ENCODE data around the gene GPRASP2. TPM values are rescaled to one million over a fixed set of nuclear protein-coding genes. Genes with fewer than 3 reads are reported as not detected.

The GPRASP2 gene
- total RNA-seq, 1 experiment from 2014 or later: 2.1 TPM

GRCh38 chrX:102765217-102765616 is 53.0 kb downstream of the GPRASP2 start:
- H3K4me2 ChIP-seq (ENCODE audit: low read length): no peak overlapping the region
- H3K4me3 ChIP-seq (replicated peaks in 1 of 2; ENCODE audit: low read depth in 1 of 2, low read length in 2 of 2): no peak overlapping the region
- no TSS peak for BruUV-seq (replicated peaks)
- H3K27me3 ChIP-seq (ENCODE audit: insufficient read depth, low read length): no peaks in the 10 kb centered on the region
- H3K9me2 ChIP-seq (ENCODE audit: insufficient read depth): no peaks in the 10 kb centered on the region
- peaks cover 11% of the 10 kb centered on the region for H3K79me2 ChIP-seq (ENCODE audit: insufficient read depth, low read length)
- no peak overlapping the region for H3K9ac ChIP-seq (ENCODE audit: low read length)
- ChIA-PET RAD21 (ENCODE audit: low non-redundant PET in 1 of 2, low total read pairs in 2 of 2, uncharacterized antibody in 2 of 2, unreplicated experiment in 2 of 2) (no interaction called here), CTCF (no interaction called here), POLR2A (no interaction called here)
- ATAC-seq (no peak), DNase-seq (ENCODE audit: low read depth, low spot score) (no peak)
- H3K36me3 ChIP-seq (ENCODE audit: control insufficient read depth in 1 of 2, insufficient read depth in 2 of 2, low read length in 2 of 2): no peaks in the 10 kb centered on the region
- TF ChIP-seq EZH2 (IDR thresholded peaks at IDR 0.05) (no peak), FOSL1 (IDR thresholded peaks at IDR 0.05; ENCODE audit: low read depth) (no peak), ELF1 (IDR thresholded peaks at IDR 0.05; ENCODE audit: borderline replicate concordance, low read depth) (no peak), SIN3A (IDR thresholded peaks at IDR 0.05; ENCODE audit: low read depth) (no peak), JUND (IDR thresholded peaks at IDR 0.05) (no peak), ZFX (IDR thresholded peaks at IDR 0.05) (no peak), RAD21 (IDR thresholded peaks at IDR 0.05; ENCODE audit: low read depth) (no peak), MAX (IDR thresholded peaks at IDR 0.05) (no peak)
- peaks cover 0 to 16% of the 10 kb centered on the region in 2 experiments; a peak in 2 of 4 replicates for H3K4me1 ChIP-seq (ENCODE audit: control insufficient read depth in 1 of 2, insufficient read depth in 2 of 2, low read length in 2 of 2)
- H4K20me1 ChIP-seq (ENCODE audit: insufficient read depth): no peaks in the 10 kb centered on the region
- no peak overlapping the region for H2AFZ ChIP-seq (ENCODE audit: low read depth, low read length, poor library complexity, severe bottlenecking)
- H3K27ac ChIP-seq (ENCODE audit: low read depth, low read length): no peak overlapping the region
- H3K9me3 ChIP-seq (ENCODE audit: control insufficient read depth in 1 of 2, insufficient read depth in 1 of 2, low read depth in 1 of 2, low read length in 2 of 2): no peaks in the 10 kb centered on the region
- intact Hi-C loops (cut with micrococcal nuclease): no loop called here

- no peaks in the 10 kb centered on the region for H3K36me3 ChIP-seq (ENCODE audit: control insufficient read depth in 1 of 2, insufficient read depth in 2 of 2, low read length in 2 of 2)
- no peak overlapping the region for H3K27ac ChIP-seq (ENCODE audit: low read depth, low read length)
- no peak overlapping the region for H2AFZ ChIP-seq (ENCODE audit: low read depth, low read length, poor library complexity, severe bottlenecking)
- H3K4me1 ChIP-seq (ENCODE audit: control insufficient read depth in 1 of 2, insufficient read depth in 2 of 2, low read length in 2 of 2): peaks cover 0 to 17% of the 10 kb centered on the region in 2 experiments; a peak in 2 of 4 replicates
- H3K9me2 ChIP-seq (ENCODE audit: insufficient read depth): no peaks in the 10 kb centered on the region
- ATAC-seq (no peak), DNase-seq (ENCODE audit: low read depth, low spot score) (no peak)
- ChIA-PET POLR2A (no interaction called here), RAD21 (ENCODE audit: low non-redundant PET in 1 of 2, low total read pairs in 2 of 2, uncharacterized antibody in 2 of 2, unreplicated experiment in 2 of 2) (no interaction called here), CTCF (no interaction called here)
- no TSS peak for BruUV-seq (replicated peaks)
- TF ChIP-seq MAX (IDR thresholded peaks at IDR 0.05) (peak; percentile 33; the same call in 1 of the 2 replicates), JUND (IDR thresholded peaks at IDR 0.05) (no peak)
- peaks cover 17% of the 10 kb centered on the region for H3K79me2 ChIP-seq (ENCODE audit: insufficient read depth, low read length)
- H3K9ac ChIP-seq (ENCODE audit: low read length): no peak overlapping the region
- H3K4me3 ChIP-seq (replicated peaks in 1 of 2; ENCODE audit: low read depth in 1 of 2, low read length in 2 of 2): no peak overlapping the region
- no peaks in the 10 kb centered on the region for H4K20me1 ChIP-seq (ENCODE audit: insufficient read depth)
- intact Hi-C loops (cut with micrococcal nuclease): no loop called here
- no peaks in the 10 kb centered on the region for H3K9me3 ChIP-seq (ENCODE audit: control insufficient read depth in 1 of 2, insufficient read depth in 1 of 2, low read depth in 1 of 2, low read length in 2 of 2)
- H3K27me3 ChIP-seq (ENCODE audit: insufficient read depth, low read length): no peaks in the 10 kb centered on the region
- H3K4me2 ChIP-seq (ENCODE audit: low read length): no peak overlapping the region
These were observed 53.6 kb downstream of the GPRASP2 start for GRCh38 chrX:102765809-102766208.
